HL-60 (cell line): Measurements from ENCODE around the gene ADARB1.

Experiments
- GABPA ChIP-seq: IDR thresholded peaks from 2 replicates; pipeline ENCODE4 v1.6.1; 2012; ENCODE audit warnings: low read depth
- POLR2AphosphoS5 ChIP-seq: IDR thresholded peaks from 2 replicates; pipeline ENCODE4 v1.6.1; 2012; ENCODE audit warnings: low read depth
- TF ChIP-seq, protein P1 (sequence below): IDR thresholded peaks from one replicate; pipeline ENCODE4 v1.5.1; 2011; ENCODE audit warnings: low read length, control low read depth, inconsistent platforms; ENCODE audit not compliant: insufficient read depth
- TF ChIP-seq, protein P2 (sequence below): IDR thresholded peaks from 2 replicates; pipeline ENCODE4 v1.6.1; 2012; ENCODE audit warnings: low read depth; ENCODE audit not compliant: insufficient replicate concordance

DNA sequence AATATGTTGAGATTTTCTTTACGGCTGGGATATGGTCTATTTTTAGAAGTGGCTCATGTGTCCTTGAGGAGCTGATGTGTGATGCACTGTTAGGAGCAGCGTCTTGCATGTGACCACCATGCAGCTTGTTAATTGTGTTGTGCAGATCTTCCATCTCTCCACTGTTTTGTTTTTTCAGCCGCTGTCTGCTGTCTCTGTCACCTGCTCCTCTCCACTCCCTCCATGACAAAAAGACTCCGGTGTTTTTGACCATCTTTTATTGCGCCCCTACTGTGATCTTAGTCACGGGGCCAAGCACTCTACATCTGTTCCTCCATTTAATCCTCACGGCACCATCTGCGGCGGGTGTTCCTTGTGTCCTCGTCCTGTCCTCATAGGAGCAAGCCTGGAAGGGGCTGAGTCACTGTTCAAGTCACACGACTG lies 51.8 kb downstream of the ADARB1 start:
- TF ChIP-seq, protein P1, sequence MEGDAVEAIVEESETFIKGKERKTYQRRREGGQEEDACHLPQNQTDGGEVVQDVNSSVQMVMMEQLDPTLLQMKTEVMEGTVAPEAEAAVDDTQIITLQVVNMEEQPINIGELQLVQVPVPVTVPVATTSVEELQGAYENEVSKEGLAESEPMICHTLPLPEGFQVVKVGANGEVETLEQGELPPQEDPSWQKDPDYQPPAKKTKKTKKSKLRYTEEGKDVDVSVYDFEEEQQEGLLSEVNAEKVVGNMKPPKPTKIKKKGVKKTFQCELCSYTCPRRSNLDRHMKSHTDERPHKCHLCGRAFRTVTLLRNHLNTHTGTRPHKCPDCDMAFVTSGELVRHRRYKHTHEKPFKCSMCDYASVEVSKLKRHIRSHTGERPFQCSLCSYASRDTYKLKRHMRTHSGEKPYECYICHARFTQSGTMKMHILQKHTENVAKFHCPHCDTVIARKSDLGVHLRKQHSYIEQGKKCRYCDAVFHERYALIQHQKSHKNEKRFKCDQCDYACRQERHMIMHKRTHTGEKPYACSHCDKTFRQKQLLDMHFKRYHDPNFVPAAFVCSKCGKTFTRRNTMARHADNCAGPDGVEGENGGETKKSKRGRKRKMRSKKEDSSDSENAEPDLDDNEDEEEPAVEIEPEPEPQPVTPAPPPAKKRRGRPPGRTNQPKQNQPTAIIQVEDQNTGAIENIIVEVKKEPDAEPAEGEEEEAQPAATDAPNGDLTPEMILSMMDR, result no peak
- TF ChIP-seq POLR2AphosphoS5 (no peak), GABPA (no peak)
- TF ChIP-seq, protein P2, sequence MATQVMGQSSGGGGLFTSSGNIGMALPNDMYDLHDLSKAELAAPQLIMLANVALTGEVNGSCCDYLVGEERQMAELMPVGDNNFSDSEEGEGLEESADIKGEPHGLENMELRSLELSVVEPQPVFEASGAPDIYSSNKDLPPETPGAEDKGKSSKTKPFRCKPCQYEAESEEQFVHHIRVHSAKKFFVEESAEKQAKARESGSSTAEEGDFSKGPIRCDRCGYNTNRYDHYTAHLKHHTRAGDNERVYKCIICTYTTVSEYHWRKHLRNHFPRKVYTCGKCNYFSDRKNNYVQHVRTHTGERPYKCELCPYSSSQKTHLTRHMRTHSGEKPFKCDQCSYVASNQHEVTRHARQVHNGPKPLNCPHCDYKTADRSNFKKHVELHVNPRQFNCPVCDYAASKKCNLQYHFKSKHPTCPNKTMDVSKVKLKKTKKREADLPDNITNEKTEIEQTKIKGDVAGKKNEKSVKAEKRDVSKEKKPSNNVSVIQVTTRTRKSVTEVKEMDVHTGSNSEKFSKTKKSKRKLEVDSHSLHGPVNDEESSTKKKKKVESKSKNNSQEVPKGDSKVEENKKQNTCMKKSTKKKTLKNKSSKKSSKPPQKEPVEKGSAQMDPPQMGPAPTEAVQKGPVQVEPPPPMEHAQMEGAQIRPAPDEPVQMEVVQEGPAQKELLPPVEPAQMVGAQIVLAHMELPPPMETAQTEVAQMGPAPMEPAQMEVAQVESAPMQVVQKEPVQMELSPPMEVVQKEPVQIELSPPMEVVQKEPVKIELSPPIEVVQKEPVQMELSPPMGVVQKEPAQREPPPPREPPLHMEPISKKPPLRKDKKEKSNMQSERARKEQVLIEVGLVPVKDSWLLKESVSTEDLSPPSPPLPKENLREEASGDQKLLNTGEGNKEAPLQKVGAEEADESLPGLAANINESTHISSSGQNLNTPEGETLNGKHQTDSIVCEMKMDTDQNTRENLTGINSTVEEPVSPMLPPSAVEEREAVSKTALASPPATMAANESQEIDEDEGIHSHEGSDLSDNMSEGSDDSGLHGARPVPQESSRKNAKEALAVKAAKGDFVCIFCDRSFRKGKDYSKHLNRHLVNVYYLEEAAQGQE, result no peak
